Activated CD4-positive, alpha-beta T cell treated with anti-CD3 and anti-CD28 coated beads, Interleukin-2, amount 50 U/mL, for 48 hours (primary cell): Measurements from ENCODE around the gene BEST2.
A peak's percentile ranks its signal among the peaks of the same experiment; 100 is the strongest.
"Not testable (repeated sequence)": the region's sequence is repeated elsewhere in the genome, so short reads cannot be mapped to it uniquely, and the experiment has no call there.

Source experiments
- DNase-seq, 2 experiments: peaks; one replicate each; pipeline ENCODE4 v3.0.0-alpha.2; 2020

The BEST2 gene

GRCh38 chr19:12751635-12752034 is at the start of gene BEST2:
TSS of gene BEST2 (plus strand) at chr19:12751791. CDS start at chr19:12752593, 802 bp downstream.
- no peak for DNase-seq

- peak in 1 of 2 experiments; percentile 29 for DNase-seq
Observed at GRCh38 chr19:12703046-12703445, 48.5 kb upstream of the BEST2 start.

GRCh38 chr19:12705169-12705568 is 46.4 kb upstream of the BEST2 start:
- DNase-seq: no peak

GRCh38 chr19:12705654-12706331 is 45.8 kb upstream of the BEST2 start:
- no peak for DNase-seq

- no peak for DNase-seq
Observed at GRCh38 chr19:12706332-12706718, 45.3 kb upstream of the BEST2 start.

- DNase-seq: no peak
Observed at GRCh38 chr19:12708641-12709040, 43.0 kb upstream of the BEST2 start.

- DNase-seq: no peak
Observed at GRCh38 chr19:12711187-12711586, 40.4 kb upstream of the BEST2 start.

GRCh38 chr19:12712077-12712476 is 39.5 kb upstream of the BEST2 start:
- DNase-seq: not testable (repeated sequence)

GRCh38 chr19:12713304-12713703 is 38.3 kb upstream of the BEST2 start:
- not testable (repeated sequence) for DNase-seq

GRCh38 chr19:12715102-12715501 is 36.5 kb upstream of the BEST2 start:
- DNase-seq: no peak

- DNase-seq: no peak
Observed at GRCh38 chr19:12715929-12716328, 35.7 kb upstream of the BEST2 start.

GRCh38 chr19:12720296-12720695 is 31.3 kb upstream of the BEST2 start:
- no peak for DNase-seq

- DNase-seq: peak in 1 of 2 experiments; percentile 25
Observed at GRCh38 chr19:12720851-12721655, 30.5 kb upstream of the BEST2 start.

- DNase-seq: peak; percentile 51 to 56
Observed at GRCh38 chr19:12721656-12722565, 29.7 kb upstream of the BEST2 start.

- DNase-seq: peak; percentile 90 to 94
Observed at GRCh38 chr19:12722566-12723380, 28.8 kb upstream of the BEST2 start.

- DNase-seq: no peak
Observed at GRCh38 chr19:12723381-12723640, 28.3 kb upstream of the BEST2 start.

GRCh38 chr19:12723641-12724426 is 27.8 kb upstream of the BEST2 start, which contains the start of gene TNPO2:
TSS of gene TNPO2 (minus strand) at chr19:12723932. CDS start at chr19:12720977, 2,955 bp downstream.
- peak; percentile 79 to 84 for DNase-seq

GRCh38 chr19:12725612-12726011 is 26.0 kb upstream of the BEST2 start:
- DNase-seq: not testable (repeated sequence)

- no peak for DNase-seq
Observed at GRCh38 chr19:12726988-12727316, 24.6 kb upstream of the BEST2 start.

GRCh38 chr19:12727745-12728433 is 23.7 kb upstream of the BEST2 start:
- DNase-seq: no peak

GRCh38 chr19:12730064-12730463 is 21.5 kb upstream of the BEST2 start:
- no peak for DNase-seq
